ENCODE measurements around the gene APBA3. TPM values are rescaled to one million over a fixed set of nuclear protein-coding genes. Genes with fewer than 3 reads are reported as not detected.
"Not testable (repeated sequence)": the region's sequence is repeated elsewhere in the genome, so short reads cannot be mapped to it uniquely, and the experiment has no call there.

APBA3 gene
- total RNA-seq, 1 donor from 2014 or later, result 12.5 TPM

GRCh38 chr19:3758297-3758696 lies 3.2 kb downstream of the APBA3 start:
- intact Hi-C loops (cut with micrococcal nuclease); ATAC-seq; DNase-seq: not testable (repeated sequence)

GRCh38 chr19:3757705-3758104 lies 3.8 kb downstream of the APBA3 start:
- ATAC-seq; intact Hi-C loops (cut with micrococcal nuclease): not testable (repeated sequence)

GRCh38 chr19:3753631-3754410 lies 7.7 kb downstream of the APBA3 start:
- ATAC-seq (no peak), DNase-seq (no peak)
- intact Hi-C loops (cut with micrococcal nuclease), result no loop called here

More at GRCh38 chr19:3757705-3758104, 3.8 kb downstream of the APBA3 start:
- not testable (repeated sequence) for DNase-seq

GRCh38 chr19:3752492-3752891 lies 9.0 kb downstream of the APBA3 start:
- ATAC-seq, result no peak
- DNase-seq, result no peak
- intact Hi-C loops (cut with micrococcal nuclease), result no loop called here

- ATAC-seq, result no peak
- no peak for DNase-seq
- intact Hi-C loops (cut with micrococcal nuclease), result no loop called here
These were observed 10.3 kb downstream of the APBA3 start for GRCh38 chr19:3751236-3751635.

GRCh38 chr19:3750211-3750610 lies 11.3 kb downstream of the APBA3 start:
- intact Hi-C loops (cut with micrococcal nuclease), result no loop called here
- ATAC-seq (no peak), DNase-seq (no peak)

- intact Hi-C loops (cut with micrococcal nuclease), result no loop called here
- no peak for DNase-seq
- ATAC-seq, result no peak
These were observed 12.5 kb downstream of the APBA3 start for GRCh38 chr19:3748965-3749364.

GRCh38 chr19:3746371-3747056 lies 15.0 kb downstream of the APBA3 start:
- ATAC-seq (no peak), DNase-seq (no peak)
- intact Hi-C loops (cut with micrococcal nuclease), result no loop called here

- no peak for ATAC-seq
- intact Hi-C loops (cut with micrococcal nuclease), result no loop called here
- no peak for DNase-seq
These were observed 16.0 kb downstream of the APBA3 start for GRCh38 chr19:3745363-3746045.

GRCh38 chr19:3743486-3743885 lies 18.0 kb downstream of the APBA3 start:
- intact Hi-C loops (cut with micrococcal nuclease), result no loop called here
- ATAC-seq (no peak), DNase-seq (no peak)

GRCh38 chr19:3740431-3740830 lies 21.1 kb downstream of the APBA3 start:
- intact Hi-C loops (cut with micrococcal nuclease), result no loop called here

GRCh38 chr19:3738477-3739220 lies 22.8 kb downstream of the APBA3 start:
- no peak for DNase-seq
- intact Hi-C loops (cut with micrococcal nuclease), result no loop called here
- ATAC-seq, result no peak

More at GRCh38 chr19:3740431-3740830, 21.1 kb downstream of the APBA3 start:
- ATAC-seq (no peak), DNase-seq (no peak)

- DNase-seq (no peak), ATAC-seq (no peak)
- intact Hi-C loops (cut with micrococcal nuclease), result no loop called here
These were observed 23.8 kb downstream of the APBA3 start for GRCh38 chr19:3737487-3738205.

GRCh38 chr19:3736106-3736724 lies 25.3 kb downstream of the APBA3 start:
- DNase-seq (no peak), ATAC-seq (no peak)
- intact Hi-C loops (cut with micrococcal nuclease), result no loop called here

GRCh38 chr19:3734310-3734600 lies 27.2 kb downstream of the APBA3 start:
- intact Hi-C loops (cut with micrococcal nuclease), result no loop called here
- ATAC-seq (no peak), DNase-seq (no peak)

GRCh38 chr19:3733549-3734309 lies 27.8 kb downstream of the APBA3 start:
- intact Hi-C loops (cut with micrococcal nuclease), result no loop called here
- DNase-seq (no peak), ATAC-seq (no peak)

GRCh38 chr19:3732108-3732507 lies 29.4 kb downstream of the APBA3 start:
- intact Hi-C loops (cut with micrococcal nuclease), result no loop called here
- DNase-seq (no peak), ATAC-seq (no peak)

- no peak for DNase-seq
- ATAC-seq, result no peak
- intact Hi-C loops (cut with micrococcal nuclease), result no loop called here
These were observed 31.0 kb downstream of the APBA3 start for GRCh38 chr19:3730457-3730958.
